Loucy (cell line): ENCODE results near the gene MIR17HG.
"Not testable (repeated sequence)": the region's sequence is repeated elsewhere in the genome, so short reads cannot be mapped to it uniquely, and the experiment has no call there.

Experiments used
- EZH2phosphoT487 ChIP-seq: fragments of 200-600 bp; IDR thresholded peaks from 2 replicates; pipeline ENCODE4 v1.6.1; 2018; ENCODE audit warnings: antibody characterized with exemption, mild to moderate bottlenecking, moderate library complexity, borderline replicate concordance
- TF ChIP-seq, protein P1 (sequence below): fragments of 200-600 bp; sonication (generic); conservative IDR thresholded peaks from 2 replicates; pipeline ENCODE4 v1.5.1; 2014; ENCODE audit warnings: mild to moderate bottlenecking, antibody characterized with exemption, low read length

DNA sequence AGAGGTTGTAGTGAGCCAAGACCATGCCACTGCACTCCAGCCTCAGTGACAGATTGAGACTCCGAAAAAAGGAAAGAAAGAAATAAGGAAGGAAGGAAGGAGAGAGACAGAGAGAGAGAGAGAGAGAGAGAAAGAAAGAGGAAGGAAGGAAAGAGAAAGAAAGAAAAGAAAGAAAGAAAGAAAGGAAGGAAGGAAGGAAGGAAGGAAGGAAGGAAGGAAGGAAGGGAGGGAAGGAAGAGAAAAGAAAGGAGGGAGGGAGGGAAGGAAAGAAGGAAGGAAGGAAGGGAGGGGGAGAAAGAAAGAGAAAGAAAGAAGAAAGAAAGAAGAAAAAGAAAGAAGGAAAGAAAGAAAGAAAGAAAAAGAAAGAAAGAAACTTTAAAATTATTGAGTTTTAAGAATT lies 26.5 kb upstream of the MIR17HG start:
- not testable (repeated sequence) for TF ChIP-seq EZH2phosphoT487
- TF ChIP-seq, protein P1, sequence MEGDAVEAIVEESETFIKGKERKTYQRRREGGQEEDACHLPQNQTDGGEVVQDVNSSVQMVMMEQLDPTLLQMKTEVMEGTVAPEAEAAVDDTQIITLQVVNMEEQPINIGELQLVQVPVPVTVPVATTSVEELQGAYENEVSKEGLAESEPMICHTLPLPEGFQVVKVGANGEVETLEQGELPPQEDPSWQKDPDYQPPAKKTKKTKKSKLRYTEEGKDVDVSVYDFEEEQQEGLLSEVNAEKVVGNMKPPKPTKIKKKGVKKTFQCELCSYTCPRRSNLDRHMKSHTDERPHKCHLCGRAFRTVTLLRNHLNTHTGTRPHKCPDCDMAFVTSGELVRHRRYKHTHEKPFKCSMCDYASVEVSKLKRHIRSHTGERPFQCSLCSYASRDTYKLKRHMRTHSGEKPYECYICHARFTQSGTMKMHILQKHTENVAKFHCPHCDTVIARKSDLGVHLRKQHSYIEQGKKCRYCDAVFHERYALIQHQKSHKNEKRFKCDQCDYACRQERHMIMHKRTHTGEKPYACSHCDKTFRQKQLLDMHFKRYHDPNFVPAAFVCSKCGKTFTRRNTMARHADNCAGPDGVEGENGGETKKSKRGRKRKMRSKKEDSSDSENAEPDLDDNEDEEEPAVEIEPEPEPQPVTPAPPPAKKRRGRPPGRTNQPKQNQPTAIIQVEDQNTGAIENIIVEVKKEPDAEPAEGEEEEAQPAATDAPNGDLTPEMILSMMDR, result not testable (repeated sequence)
